Gastroesophageal sphincter (tissue), 4 donors: ENCODE results near the gene DNM3. TPM values are rescaled to one million over a fixed set of nuclear protein-coding genes. Genes with fewer than 3 reads are reported as not detected.
"Not testable (repeated sequence)": the region's sequence is repeated elsewhere in the genome, so short reads cannot be mapped to it uniquely, and the experiment has no call there.

ENCODE experiments used
- ATAC-seq: fragments of 150-250 bp; one replicate; pipeline ENCODE4 v1.9.1; 2016; ENCODE audit warnings: mild to moderate bottlenecking, moderate library complexity
- H3K27ac ChIP-seq, 4 donors: fragments of 200-600 bp; sonication (generic) in 3 of 4; 1 replicate in 3 of 4; 2 replicates in 1 of 4; pipeline ENCODE4 v1.5.1; 2016 to 2019
- H3K27me3 ChIP-seq: fragments of 200-600 bp; sonication (generic); one replicate; pipeline ENCODE4 v1.5.1; 2019
- H3K36me3 ChIP-seq, 2 donors: fragments of 200-600 bp; sonication (generic); one replicate each; pipeline ENCODE4 v1.5.1; 2019; ENCODE audit warnings: control low read depth in 1 of 2
- H3K4me1 ChIP-seq, 3 donors: fragments of 200-600 bp; sonication (generic); 1 replicate in 2 of 3; 2 replicates in 1 of 3; pipeline ENCODE4 v1.5.1; 2016 to 2019; ENCODE audit warnings: control low read depth in 2 of 3
- H3K4me3 ChIP-seq, 2 donors: fragments of 200-600 bp; sonication (generic); one replicate each; pipeline ENCODE4 v1.5.1; 2019; ENCODE audit warnings: mild to moderate bottlenecking in 1 of 2, moderate library complexity in 1 of 2
- H3K9me3 ChIP-seq, 3 donors: fragments of 200-600 bp; sonication (generic); one replicate each; pipeline ENCODE4 v1.5.1; 2017 to 2019; ENCODE audit warnings: control low read depth in 2 of 3
- CTCF ChIP-seq, 4 experiments: fragments of 200-600 bp in 2 of 4; fragments of 450-650 bp in 2 of 4; sonication (generic) in 1 of 4; IDR thresholded peaks; one replicate each; pipeline ENCODE4 v1.5.1; 2017 to 2019; ENCODE audit warnings: antibody characterized with exemption in 4 of 4, mild to moderate bottlenecking in 2 of 4, moderate library complexity in 2 of 4
- EP300 ChIP-seq: sonication (generic); formaldehyde crosslinking; IDR thresholded peaks from one replicate; pipeline ENCODE4 v1.6.1; 2017; ENCODE audit warnings: antibody characterized with exemption, mild to moderate bottlenecking
- POLR2A ChIP-seq, 2 donors: fragments of 450-650 bp; IDR thresholded peaks; one replicate each; pipeline ENCODE4 v1.6.1; 2017; ENCODE audit warnings: antibody characterized with exemption in 2 of 2, mild to moderate bottlenecking in 2 of 2, moderate library complexity in 1 of 2
- POLR2AphosphoS5 ChIP-seq: sonication (generic); formaldehyde crosslinking; IDR thresholded peaks from one replicate; pipeline ENCODE4 v1.6.1; 2017; ENCODE audit warnings: antibody characterized with exemption
- WGBS, 2 donors: methylation state at CpG; one replicate each; pipeline ENCODE4 v1.1.5; 2018; ENCODE audit warnings: low coverage in 1 of 2; 5-methylcytosine and 5-hydroxymethylcytosine counted together
- total RNA-seq, 4 donors: library from RNA; depleted of rRNA; stranded (reverse); fragments of >200 nt; gene quantifications; one replicate each; pipeline ENCODE4 v1.1.0, GENCODE V29; 2016

The DNM3 gene
- total RNA-seq, 4 donors from 2014 or later, result 1.9 to 5.0 (median 3.9) TPM

GRCh38 chr1:172431721-172432192, 590.5 kb downstream of the DNM3 start:
- no peak overlapping the region for H3K4me3 ChIP-seq
- H3K9me3 ChIP-seq, result peaks cover 0 to 6% (median 0%) of the 10 kb centered on the region in 3 donors
- no peak for ATAC-seq

GRCh38 chr1:172437183-172437582, 595.9 kb downstream of the DNM3 start:
- not testable (repeated sequence) for H3K4me3 ChIP-seq, H3K9me3 ChIP-seq, H3K27ac ChIP-seq, H3K27me3 ChIP-seq, ATAC-seq
- Histone ChIP-seq H3K4me1 (peaks cover 0 to 17% (median 0%) of the 10 kb centered on the region in 3 donors), H3K36me3 (peaks cover 0 to 17% of the 10 kb centered on the region in 2 donors)
- 92 to 100% methylated on average over 1 to 3 of the region's 3 CpGs for WGBS, 2 donors

More at GRCh38 chr1:172431721-172432192, 590.5 kb downstream of the DNM3 start:
- TF ChIP-seq POLR2A (IDR thresholded peaks at IDR 0.05) (no peak), POLR2AphosphoS5 (no peak), EP300 (no peak), CTCF (IDR thresholded peaks at IDR 0.05) (no peak)
- Histone ChIP-seq H3K4me1 (no peaks in the 10 kb centered on the region), H3K27ac (no peak overlapping the region), H3K27me3 (no peaks in the 10 kb centered on the region), H3K36me3 (peaks cover 0 to 6% of the 10 kb centered on the region in 2 donors)
- whole genome bisulfite sequencing, 2 donors, result 92 to 100% methylated on average over 1 to 2 of the region's 9 CpGs

GRCh38 chr1:172442404-172442803, 601.1 kb downstream of the DNM3 start:
- Histone ChIP-seq H3K4me1 (peaks cover 0 to 33% (median 8%) of the 10 kb centered on the region in 3 donors), H3K36me3 (peaks cover 0 to 20% of the 10 kb centered on the region in 2 donors), H3K27me3 (no peaks in the 10 kb centered on the region), H3K27ac (no peak overlapping the region), H3K4me3 (no peak overlapping the region), H3K9me3 (peaks cover 0 to 4% (median 0%) of the 10 kb centered on the region in 3 donors)
- ATAC-seq, result no peak
- 90 to 93% methylated on average over 4 to 5 of the region's 6 CpGs for WGBS, 2 donors
- no peak for TF ChIP-seq POLR2A (IDR thresholded peaks at IDR 0.05)
- no peak for TF ChIP-seq POLR2AphosphoS5

GRCh38 chr1:172442843-172443565, 601.7 kb downstream of the DNM3 start:
- no peaks in the 10 kb centered on the region for H3K9me3 ChIP-seq
- peaks cover 0 to 33% (median 8%) of the 10 kb centered on the region in 3 donors for H3K4me1 ChIP-seq
- peaks cover 0 to 20% of the 10 kb centered on the region in 2 donors for H3K36me3 ChIP-seq
- no peaks in the 10 kb centered on the region for H3K27me3 ChIP-seq
- WGBS, 2 donors, result 54 to 65% methylated on average over 3 of the region's 3 CpGs
- no peak for ATAC-seq
- peak overlapping the region in 2 of 4 donors; percentile 84 to 87 for H3K27ac ChIP-seq
- peak overlapping the region; percentile 63 to 99 for H3K4me3 ChIP-seq
- TF ChIP-seq CTCF (IDR thresholded peaks at IDR 0.05), result no peak
- no peak for TF ChIP-seq POLR2A (IDR thresholded peaks at IDR 0.05)
- no peak for TF ChIP-seq POLR2AphosphoS5

- Histone ChIP-seq H3K27me3 (no peaks in the 10 kb centered on the region), H3K27ac (peak within 1 kb of the TSS; percentile 68 to 87 (median 82)), H3K4me3 (peak within 1 kb of the TSS; percentile 63 to 99), H3K9me3 (no peaks in the 10 kb centered on the region), H3K4me1 (peaks cover 0 to 33% (median 8%) of the 10 kb centered on the region in 3 donors), H3K36me3 (peaks cover 0 to 20% of the 10 kb centered on the region in 2 donors)
- peak; percentile 98 for ATAC-seq
- WGBS, 2 donors, result 0 to 46% methylated on average over 1 to 5 of the region's 43 CpGs
- TF ChIP-seq POLR2A (IDR thresholded peaks at IDR 0.05) (peak in 1 of 2 donors; percentile 37), POLR2AphosphoS5 (peak; percentile 41), EP300 (no peak), CTCF (IDR thresholded peaks at IDR 0.05) (peak; percentile 82 to 89 (median 88))
These were observed 602.6 kb downstream of the DNM3 start, which contains the start of gene PIGC for GRCh38 chr1:172443666-172444453. Gene PIGC (minus strand): TSS chr1:172444069. CDS start chr1:172442622, 1,447 bp downstream.
